Common myeloid progenitor, CD34-positive (primary cell): Measurements from ENCODE around the gene MAPK6.

Experiments
- CTCF ChIA-PET: fragments of 350-600 bp; sonication (Branson Sonifier 250); formaldehyde crosslinking; loops from one replicate; lab custom pipeline; 2021; ENCODE audit warnings: antibody characterized with exemption; lab: Charles Lee
- POLR2A ChIA-PET: fragments of 350-600 bp; sonication (Branson Sonifier 250); formaldehyde crosslinking; loops from one replicate; lab custom pipeline; 2021; ENCODE audit warnings: antibody characterized with exemption; lab: Charles Lee
- DNase-seq, 3 donors: peaks; one replicate each; pipeline versions ENCODE4 v3.0.0 to v3.0.0-alpha.2; 2013
- H3K27ac ChIP-seq, 2 experiments: 1 replicate in 1 of 2; 2 replicates in 1 of 2; pipeline ENCODE4 v1.7.0; 2013; ENCODE audit warnings: inconsistent platforms in 2 of 2, low read length in 2 of 2, mild to moderate bottlenecking in 2 of 2, low read depth in 1 of 2, moderate library complexity in 1 of 2; ENCODE audit not compliant: severe bottlenecking in 2 of 2, insufficient read depth in 1 of 2, poor library complexity in 1 of 2
- H3K27me3 ChIP-seq, 5 experiments: replicated peaks in 2 of 5; 1 replicate in 3 of 5; 2 replicates in 2 of 5; pipeline versions ENCODE4 v1.6.1 to v1.7.0; 2013; ENCODE audit warnings: low read length in 4 of 5, mild to moderate bottlenecking in 2 of 5, moderate library complexity in 2 of 5, inconsistent platforms in 1 of 5; ENCODE audit not compliant: insufficient read depth in 5 of 5, control insufficient read depth in 4 of 5
- H3K36me3 ChIP-seq, 4 experiments: 1 replicate in 2 of 4; 2 replicates in 2 of 4; pipeline versions ENCODE4 v1.6.1 to v1.7.0; 2013; ENCODE audit warnings: low read length in 3 of 4, control low read depth in 1 of 4, mild to moderate bottlenecking in 1 of 4; ENCODE audit not compliant: control insufficient read depth in 4 of 4, insufficient read depth in 4 of 4
- H3K4me1 ChIP-seq, 4 experiments: 1 replicate in 3 of 4; 2 replicates in 1 of 4; pipeline versions ENCODE4 v1.6.1 to v1.7.1; 2013; ENCODE audit warnings: low read length in 3 of 4, mild to moderate bottlenecking in 3 of 4, control low read depth in 1 of 4, inconsistent platforms in 1 of 4, moderate library complexity in 1 of 4; ENCODE audit not compliant: control insufficient read depth in 4 of 4, insufficient read depth in 4 of 4; ENCODE audit errors: control extremely low read depth in 1 of 4
- H3K4me3 ChIP-seq, 7 experiments: 1 replicate in 4 of 7; 2 replicates in 3 of 7; pipeline versions ENCODE4 v1.5.1 to v1.7.0; 2013; ENCODE audit warnings: mild to moderate bottlenecking in 7 of 7, low read length in 6 of 7, moderate library complexity in 6 of 7, inconsistent platforms in 2 of 7, low read depth in 2 of 7, control low read depth in 1 of 7; ENCODE audit not compliant: insufficient read depth in 4 of 7, control insufficient read depth in 1 of 7; ENCODE audit errors: extremely low read depth in 1 of 7
- H3K9me3 ChIP-seq, 5 experiments: 1 replicate in 4 of 5; 2 replicates in 1 of 5; pipeline versions ENCODE4 v1.6.1 to v1.7.1; 2013; ENCODE audit warnings: low read length in 4 of 5, mild to moderate bottlenecking in 2 of 5, inconsistent platforms in 1 of 5, low read depth in 1 of 5, moderate library complexity in 1 of 5; ENCODE audit not compliant: control insufficient read depth in 4 of 5, insufficient read depth in 2 of 5; ENCODE audit errors: control extremely low read depth in 1 of 5
- WGBS: methylation state at CpG from one replicate; pipeline ENCODE4 v1.1.5; 2013; ENCODE audit not compliant: insufficient coverage; 5-methylcytosine and 5-hydroxymethylcytosine counted together

The MAPK6 gene

DNA sequence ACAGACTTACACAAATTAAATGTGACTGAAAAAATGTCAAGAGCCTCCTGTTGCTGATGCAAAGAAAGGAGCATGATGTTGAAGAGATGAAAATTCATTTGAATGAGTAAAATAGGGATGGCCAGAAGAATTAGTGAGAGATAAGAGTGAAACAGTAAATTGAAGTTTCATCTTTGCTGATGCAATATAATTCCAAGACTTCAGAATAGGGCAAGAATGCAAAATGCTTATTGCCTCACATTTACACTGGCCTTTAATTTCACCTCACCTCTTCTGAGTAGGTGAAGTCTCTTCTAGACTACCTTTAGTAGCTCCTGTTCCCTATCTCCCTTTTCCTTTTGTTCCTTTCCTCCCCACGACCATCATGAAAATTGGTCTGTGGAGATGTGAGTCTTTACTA is 15.3 kb upstream of the MAPK6 start:
- CTCF ChIA-PET = interaction anchor here (0.9 kb wide), 1 partner anchor 79 kb away, joined by 4 read pairs; no protein-coding TSS in a partner anchor
- Histone ChIP-seq H3K4me1 (peaks cover 0 to 15% (median 0%) of the 10 kb centered on the region in 4 experiments), H3K27ac (no peak overlapping the region), H3K9me3 (no peaks in the 10 kb centered on the region), H3K36me3 (no peaks in the 10 kb centered on the region), H3K27me3 (no peaks in the 10 kb centered on the region), H3K4me3 (no peak overlapping the region)
- POLR2A ChIA-PET = no interaction called here
- no peak for DNase-seq
- WGBS = no CpG with 5 or more reads among the region's 1 CpG

- no peak overlapping the region for H3K4me3 ChIP-seq
- DNase-seq = no peak
- peaks cover 0 to 15% (median 0%) of the 10 kb centered on the region in 4 experiments for H3K4me1 ChIP-seq
- no peak overlapping the region for H3K27ac ChIP-seq
- H3K27me3 ChIP-seq = no peaks in the 10 kb centered on the region
- H3K36me3 ChIP-seq = no peaks in the 10 kb centered on the region
- ChIA-PET POLR2A (no interaction called here), CTCF (no interaction called here)
- WGBS = 97% methylated on average over 4 of the region's 6 CpGs
- no peaks in the 10 kb centered on the region for H3K9me3 ChIP-seq
These were observed 14.2 kb upstream of the MAPK6 start for GRCh38 chr15:52004806-52005205.

DNA sequence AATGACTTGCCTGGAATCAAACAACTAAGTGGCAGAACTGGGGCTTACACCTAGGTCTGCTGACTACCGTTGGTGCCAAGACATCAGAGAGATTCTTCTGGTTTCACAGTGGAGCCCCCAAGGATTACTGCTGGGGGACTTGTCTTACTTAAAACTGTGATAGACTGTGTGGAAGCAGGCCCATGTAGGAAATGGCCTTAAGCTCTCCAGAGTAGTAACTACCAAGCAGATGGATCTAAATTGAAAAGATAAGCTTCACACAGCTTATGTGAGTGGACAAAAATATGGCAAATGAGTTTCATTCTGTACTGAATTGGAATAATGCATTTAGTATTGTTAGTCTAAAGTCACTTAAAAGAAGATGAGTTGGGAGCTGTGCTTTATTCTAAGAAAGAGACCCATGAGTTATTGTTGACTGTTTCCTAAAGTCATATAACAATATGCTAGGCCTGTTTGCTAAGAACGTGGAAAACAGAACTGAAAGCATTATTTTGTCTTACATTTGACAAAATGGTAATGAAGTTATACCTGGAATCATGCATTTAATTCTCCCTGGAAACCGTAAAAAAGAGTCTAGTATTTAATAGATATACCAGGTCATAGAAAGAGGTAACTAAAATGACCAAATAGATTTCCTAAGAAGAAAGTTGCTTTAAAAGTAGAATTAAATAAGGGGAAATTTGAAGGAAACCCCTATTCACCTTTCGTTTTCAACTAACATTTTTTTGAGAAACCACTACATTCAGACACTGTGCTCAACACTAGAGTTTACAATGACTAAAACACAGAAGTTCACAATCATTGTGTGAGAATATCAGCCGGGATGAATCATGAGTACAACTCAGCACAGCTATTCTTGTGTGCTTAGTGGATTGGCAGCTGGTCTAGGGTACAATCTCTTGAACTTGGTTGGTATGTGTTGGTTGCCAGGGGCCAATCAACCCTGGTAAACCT is 13.0 kb upstream of the MAPK6 start:
- no peaks in the 10 kb centered on the region for H3K27me3 ChIP-seq
- no peak overlapping the region for H3K4me3 ChIP-seq
- 90% methylated on average over 2 of the region's 5 CpGs for WGBS
- POLR2A ChIA-PET = no interaction called here
- DNase-seq = no peak
- H3K27ac ChIP-seq = no peak overlapping the region
- H3K4me1 ChIP-seq = peaks cover 0 to 15% (median 0%) of the 10 kb centered on the region in 4 experiments
- no peaks in the 10 kb centered on the region for H3K9me3 ChIP-seq
- CTCF ChIA-PET = no interaction called here
- H3K36me3 ChIP-seq = no peaks in the 10 kb centered on the region

GRCh38 chr15:52006702-52007340 is 12.2 kb upstream of the MAPK6 start:
- Histone ChIP-seq H3K9me3 (no peaks in the 10 kb centered on the region), H3K4me3 (no peak overlapping the region), H3K4me1 (peaks cover 0 to 15% (median 0%) of the 10 kb centered on the region in 4 experiments), H3K27me3 (no peaks in the 10 kb centered on the region), H3K36me3 (no peaks in the 10 kb centered on the region), H3K27ac (no peak overlapping the region)
- CTCF ChIA-PET = interaction anchor here (1.4 to 1.6 kb wide), 2 partner anchors 36 to 72 kb away, joined by 3 to 5 read pairs; partner anchors contain the start of gene LEO1
- no CpG with 5 or more reads among the region's 3 CpGs for WGBS
- POLR2A ChIA-PET = interaction anchor here (0.7 kb wide), 1 partner anchor 53 kb away, joined by 8 read pairs; no protein-coding TSS in a partner anchor
- no peak for DNase-seq

- Histone ChIP-seq H3K27me3 (no peaks in the 10 kb centered on the region), H3K9me3 (no peaks in the 10 kb centered on the region), H3K36me3 (no peaks in the 10 kb centered on the region), H3K4me1 (peaks cover 0 to 19% (median 0%) of the 10 kb centered on the region in 4 experiments), H3K27ac (no peak overlapping the region), H3K4me3 (no peak overlapping the region)
- DNase-seq = no peak
- ChIA-PET CTCF (interaction anchor here (0.7 to 1.6 kb wide), 3 partner anchors 37 to 71 kb away, joined by 3 to 5 read pairs (median 4); partner anchors contain the start of gene LEO1), POLR2A (no interaction called here)
- 96% methylated on average over 4 of the region's 5 CpGs for WGBS
These were observed 10.7 kb upstream of the MAPK6 start for GRCh38 chr15:52008359-52008697.

- peaks cover 0 to 24% (median 0%) of the 10 kb centered on the region in 4 experiments for H3K4me1 ChIP-seq
- ChIA-PET CTCF (interaction anchor here (1.6 kb wide), 1 partner anchor 70 kb away, joined by 5 read pairs; no protein-coding TSS in a partner anchor), POLR2A (no interaction called here)
- H3K27ac ChIP-seq = no peak overlapping the region
- no peaks in the 10 kb centered on the region for H3K9me3 ChIP-seq
- no peaks in the 10 kb centered on the region for H3K36me3 ChIP-seq
- no peak for DNase-seq
- 100% methylated on average over 1 of the region's 2 CpGs for WGBS
- no peak overlapping the region for H3K4me3 ChIP-seq
- no peaks in the 10 kb centered on the region for H3K27me3 ChIP-seq
These were observed 10.2 kb upstream of the MAPK6 start for GRCh38 chr15:52008698-52009434.
